Measurements from ENCODE around the gene TDP1. TPM values are rescaled to one million over a fixed set of nuclear protein-coding genes. Genes with fewer than 3 reads are reported as not detected.

Gene TDP1
- total RNA-seq, 2 experiments from 2014 or later = 92.9 to 99.6 TPM

DNA sequence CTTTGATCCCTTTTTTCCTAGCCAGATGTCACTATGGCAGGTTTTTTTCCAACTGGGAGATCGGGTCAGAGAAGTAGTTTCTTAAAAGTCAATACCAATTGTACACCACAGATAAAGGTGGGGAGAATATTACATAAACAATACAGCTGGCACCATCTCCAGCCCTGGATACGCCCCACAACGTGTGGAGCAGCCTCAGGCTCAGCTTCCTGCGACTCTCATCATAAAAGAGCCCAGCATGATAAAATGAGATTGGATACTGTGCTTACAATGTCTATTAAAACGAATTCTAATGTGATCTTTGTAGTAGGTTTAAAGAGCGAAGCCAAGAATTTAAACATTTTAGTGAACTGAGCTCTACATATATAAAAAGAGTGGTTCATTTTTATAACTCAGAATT, 22.7 kb upstream of the TDP1 start:
- ChIA-PET POLR2A (no interaction called here), CTCF (no interaction called here)

- POLR2A ChIA-PET = interaction anchor here (1.1 kb wide), 1 partner anchor 18 kb away, joined by 3 read pairs; the partner anchor contains the start of gene EFCAB11
- CTCF ChIA-PET = no interaction called here
Measured at GRCh38 chr14:89936654-89937185, 19.0 kb upstream of the TDP1 start.

DNA sequence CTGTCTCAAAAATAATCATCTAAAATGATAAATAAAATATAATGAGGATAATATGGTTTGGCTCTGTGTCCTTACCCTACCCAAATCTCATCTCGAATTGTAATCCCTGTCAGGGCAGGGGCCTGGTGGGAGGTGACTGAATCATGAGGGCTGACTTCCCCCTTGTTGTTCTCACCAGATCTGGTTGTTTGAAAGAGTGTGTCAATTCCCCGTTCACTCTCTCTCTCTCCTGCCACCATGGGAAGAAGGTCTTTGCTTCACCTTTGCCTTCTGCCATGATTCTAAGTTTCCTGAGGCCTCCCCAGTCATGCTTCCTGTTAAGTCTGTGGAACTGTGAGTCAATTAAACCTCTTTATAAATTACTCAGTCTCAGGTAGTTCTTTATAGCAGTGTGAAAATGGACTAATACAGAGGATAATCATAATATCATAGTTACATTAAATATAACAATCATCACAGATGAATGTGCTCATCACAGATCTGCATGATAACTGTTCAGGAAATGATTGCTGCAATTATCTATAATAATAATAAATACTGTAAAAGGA, 13.8 kb upstream of the TDP1 start:
- POLR2A ChIA-PET = no interaction called here
- CTCF ChIA-PET = interaction anchor here (0.9 to 1.6 kb wide), 3 partner anchors 10 to 293 kb away, joined by 3 to 8 read pairs (median 3); no protein-coding TSS in a partner anchor

- POLR2A ChIA-PET = interaction anchor here (1.2 kb wide), 1 partner anchor 9 kb away, joined by 5 read pairs; no protein-coding TSS in a partner anchor
- CTCF ChIA-PET = no interaction called here
Measured at GRCh38 chr14:89947344-89947743, 8.4 kb upstream of the TDP1 start.

DNA sequence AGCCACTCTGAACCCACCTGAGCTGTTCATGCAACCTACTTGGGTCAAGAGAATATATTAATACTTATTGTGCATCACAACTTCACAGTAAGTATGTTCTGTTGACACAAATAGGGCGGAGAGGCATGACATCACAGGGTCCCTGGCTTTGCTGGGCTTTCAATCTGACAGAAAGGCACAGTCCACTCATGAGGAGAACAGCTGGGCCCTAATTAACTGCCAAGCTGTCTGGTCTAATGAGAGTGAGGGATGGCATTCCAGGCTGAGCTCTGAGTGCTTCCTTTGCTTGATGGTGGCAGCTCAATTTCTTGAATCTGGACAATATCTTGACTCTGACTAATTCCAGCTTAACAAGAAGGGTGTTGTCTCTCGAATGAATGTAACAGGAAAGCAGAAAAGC, 3.2 kb upstream of the TDP1 start:
- CTCF ChIA-PET = interaction anchor here (0.7 to 0.9 kb wide), 2 partner anchors 11 to 26 kb away, joined by 3 to 4 read pairs; no protein-coding TSS in a partner anchor
- POLR2A ChIA-PET = interaction anchor here (0.6 kb wide), 1 partner anchor 848 kb away, joined by 5 read pairs; no protein-coding TSS in a partner anchor

GRCh38 chr14:89953602-89954001, 2.1 kb upstream of the TDP1 start:
- CTCF ChIA-PET = interaction anchor here (0.8 to 1.8 kb wide), 2 partner anchors 14 to 429 kb away, joined by 3 to 10 read pairs; no protein-coding TSS in a partner anchor
- POLR2A ChIA-PET = no interaction called here

- ChIA-PET POLR2A (interaction anchor here (1.6 kb wide), 1 partner anchor 18 kb away, joined by 3 read pairs; no protein-coding TSS in a partner anchor), CTCF (interaction anchor here (0.8 to 1.8 kb wide), 2 partner anchors 15 to 428 kb away, joined by 3 to 10 read pairs; no protein-coding TSS in a partner anchor)
Measured at GRCh38 chr14:89954070-89955021, 1.4 kb upstream of the TDP1 start, which contains the start of gene EFCAB11. Gene EFCAB11, minus strand, starts transcription at chr14:89954730. Its CDS starts 70 bp downstream, at chr14:89954660.

DNA sequence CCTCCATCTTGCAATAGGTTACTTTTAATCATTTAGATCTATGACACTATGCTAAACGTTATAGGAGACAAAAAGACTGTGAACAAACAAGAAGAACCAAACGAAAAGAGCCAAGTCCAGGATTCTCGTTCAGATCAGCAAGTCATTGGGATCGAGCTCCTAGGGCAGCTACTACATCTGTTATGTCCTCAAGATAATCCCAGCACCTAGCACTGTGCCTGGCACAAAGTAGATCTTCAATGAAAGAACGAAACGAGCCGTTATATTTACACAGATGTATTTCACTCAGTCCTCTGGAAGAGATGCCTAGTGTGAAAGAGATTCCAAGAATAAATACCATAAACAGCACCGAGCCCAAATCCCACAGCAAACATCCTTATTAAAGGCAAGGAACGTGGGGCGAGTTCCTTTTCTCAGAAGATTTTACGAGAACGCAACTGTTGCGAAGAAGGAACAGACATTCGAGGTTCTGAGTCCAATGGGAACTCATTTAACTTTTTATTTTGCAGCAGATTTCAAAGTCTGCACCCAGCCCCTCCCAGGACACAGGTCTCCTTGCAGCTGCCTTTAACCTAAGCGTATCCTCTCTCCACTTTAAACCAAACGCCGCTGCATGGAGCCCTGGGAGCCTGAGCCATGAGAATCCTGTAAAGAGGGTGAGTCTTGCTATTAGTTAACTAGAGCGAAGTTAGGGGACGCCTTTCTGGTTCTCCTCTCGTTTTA, 544 bp upstream of the TDP1 start:
- ChIA-PET CTCF (interaction anchor here (1.8 kb wide), 2 partner anchors 16 kb away, joined by 8 to 10 read pairs; no protein-coding TSS in a partner anchor), POLR2A (interaction anchor here (0.6 to 1.6 kb wide), 2 partner anchors 19 to 612 kb away, joined by 3 to 4 read pairs; no protein-coding TSS in a partner anchor)

DNA sequence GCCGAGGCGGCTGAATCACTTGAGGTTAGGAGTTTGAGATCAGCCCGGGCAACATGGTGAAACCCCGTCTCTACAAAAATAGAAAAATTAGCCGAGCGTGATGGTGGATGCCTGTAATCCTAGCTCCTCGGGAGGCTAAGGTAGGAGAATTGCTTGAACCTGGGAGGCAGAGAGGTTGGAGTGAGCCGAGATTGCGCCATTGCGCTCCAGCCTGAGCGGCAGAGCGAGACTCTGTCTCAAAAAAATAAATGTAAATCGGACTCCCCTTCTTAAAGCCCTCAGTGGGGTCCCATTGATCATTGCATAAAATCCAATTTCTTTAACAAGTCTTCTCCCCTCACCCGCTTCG, 908 bp downstream of the TDP1 start:
- ChIA-PET POLR2A (interaction anchor here (0.7 to 1.2 kb wide), 5 partner anchors 9 to 526 kb away, joined by 3 to 5 read pairs (median 4); no protein-coding TSS in a partner anchor), CTCF (interaction anchor here (1.8 kb wide), 1 partner anchor 18 kb away, joined by 8 read pairs; no protein-coding TSS in a partner anchor)

DNA sequence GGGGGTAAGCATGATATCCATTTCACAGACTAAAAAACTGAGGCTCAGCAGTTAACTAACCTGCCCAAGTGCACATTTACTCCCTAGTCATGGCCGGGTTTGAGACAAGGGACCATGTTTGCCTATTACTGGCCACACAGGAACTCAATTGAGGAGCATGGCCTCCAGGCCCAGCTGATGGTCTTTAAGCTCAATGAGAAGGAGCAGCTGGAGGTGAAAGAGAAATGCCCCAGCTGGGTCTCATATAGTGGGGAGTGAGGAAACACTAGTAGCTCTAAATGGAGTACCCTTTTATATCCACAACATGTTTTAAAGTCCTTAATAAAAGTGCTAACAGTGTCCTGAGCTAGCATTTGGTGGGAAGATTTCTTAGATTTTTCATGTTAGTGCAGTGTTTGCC, 1.6 kb downstream of the TDP1 start:
- ChIA-PET POLR2A (no interaction called here), CTCF (interaction anchor here (0.7 kb wide), 1 partner anchor 18 kb away, joined by 3 read pairs; no protein-coding TSS in a partner anchor)

- ChIA-PET CTCF (interaction anchor here (0.7 kb wide), 1 partner anchor 18 kb away, joined by 3 read pairs; no protein-coding TSS in a partner anchor), POLR2A (no interaction called here)
Measured at GRCh38 chr14:89957791-89958190, 2.1 kb downstream of the TDP1 start.

GRCh38 chr14:89958966-89959365, 3.2 kb downstream of the TDP1 start:
- POLR2A ChIA-PET = interaction anchor here (1.4 kb wide), 1 partner anchor 14 kb away, joined by 3 read pairs; no protein-coding TSS in a partner anchor
- CTCF ChIA-PET = interaction anchor here (1.8 kb wide), 1 partner anchor 20 kb away, joined by 5 read pairs; no protein-coding TSS in a partner anchor

DNA sequence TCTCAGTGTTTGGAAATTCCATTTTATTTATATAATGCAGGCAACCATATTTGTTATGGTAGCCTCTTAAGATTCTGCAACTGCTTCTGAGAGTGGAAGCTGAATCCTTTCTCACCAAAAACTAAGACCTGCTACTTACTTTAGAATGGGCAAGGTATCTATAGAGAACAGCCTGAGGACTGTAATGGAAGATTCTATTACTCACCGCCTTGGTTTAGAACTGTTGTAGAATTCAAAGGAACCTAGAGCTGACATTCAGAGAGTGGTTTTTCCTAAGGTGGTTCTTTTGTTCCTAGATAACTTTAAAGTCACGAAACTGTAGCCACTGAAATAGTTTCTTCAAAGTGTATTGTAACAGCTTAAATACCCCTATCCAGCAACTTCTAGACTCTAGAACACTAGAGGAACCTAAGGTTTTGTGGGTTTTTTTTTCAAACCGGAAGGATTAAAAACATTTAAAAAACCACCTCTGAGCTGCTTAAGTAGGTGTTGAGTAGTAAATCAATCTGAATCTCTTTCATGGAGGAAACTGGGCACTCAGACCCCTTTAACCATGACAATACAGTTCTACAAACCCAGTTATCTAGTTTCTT, 4.2 kb downstream of the TDP1 start:
- ChIA-PET POLR2A (interaction anchor here (1.4 kb wide), 1 partner anchor 13 kb away, joined by 3 read pairs; no protein-coding TSS in a partner anchor), CTCF (interaction anchor here (0.5 to 1.9 kb wide), 5 partner anchors 19 to 913 kb away, joined by 3 to 7 read pairs (median 3); partner anchors contain the start of gene PSMC1)

GRCh38 chr14:89960914-89961313, 5.2 kb downstream of the TDP1 start:
- POLR2A ChIA-PET = no interaction called here
- CTCF ChIA-PET = interaction anchor here (1.3 to 1.9 kb wide), 2 partner anchors 18 to 22 kb away, joined by 6 to 7 read pairs; no protein-coding TSS in a partner anchor

DNA sequence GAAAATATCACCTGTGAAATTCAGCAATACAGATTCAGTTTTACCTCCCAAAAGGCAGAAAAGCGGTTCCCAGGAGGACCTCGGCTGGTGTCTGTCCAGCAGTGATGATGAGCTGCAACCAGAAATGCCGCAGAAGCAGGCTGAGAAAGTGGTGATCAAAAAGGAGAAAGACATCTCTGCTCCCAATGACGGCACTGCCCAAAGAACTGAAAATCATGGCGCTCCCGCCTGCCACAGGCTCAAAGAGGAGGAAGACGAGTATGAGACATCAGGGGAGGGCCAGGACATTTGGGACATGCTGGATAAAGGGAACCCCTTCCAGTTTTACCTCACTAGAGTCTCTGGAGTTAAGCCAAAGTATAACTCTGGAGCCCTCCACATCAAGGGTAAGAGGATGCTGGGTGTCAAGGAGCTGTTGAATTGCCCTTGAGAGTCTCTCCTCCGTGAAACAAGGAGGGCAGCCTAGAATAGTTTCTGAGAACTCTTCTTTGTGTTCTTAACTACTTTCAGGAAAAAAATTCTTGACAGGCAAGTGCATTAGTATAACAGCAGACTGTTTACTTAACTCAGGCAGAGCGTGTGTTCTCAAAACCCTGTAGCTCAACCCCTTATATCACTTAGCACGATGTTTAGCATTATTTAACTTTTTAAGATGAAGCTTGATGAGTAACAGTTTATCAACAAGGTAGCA, 7.7 kb downstream of the TDP1 start:
- CTCF ChIA-PET = interaction anchor here (1.4 to 2.0 kb wide), 2 partner anchors 10 to 22 kb away, joined by 3 to 4 read pairs; no protein-coding TSS in a partner anchor

DNA sequence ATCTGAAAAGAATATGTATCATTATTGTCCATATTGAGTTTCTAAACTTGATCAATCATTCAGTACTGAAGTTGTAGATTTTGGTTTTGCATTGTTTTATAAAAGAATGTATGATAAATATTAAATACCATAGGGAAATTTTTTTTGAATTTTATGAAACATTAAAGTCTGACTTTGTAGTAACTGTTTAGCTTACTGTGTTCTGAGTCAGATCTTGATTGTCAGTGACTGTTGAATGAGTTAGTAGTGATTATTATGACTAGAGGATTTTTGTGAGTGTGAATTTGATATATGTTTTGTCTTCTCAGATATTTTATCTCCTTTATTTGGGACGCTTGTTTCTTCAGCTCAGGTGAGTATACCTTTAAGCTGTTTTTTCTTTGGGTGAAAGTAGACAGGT, 10.1 kb downstream of the TDP1 start:
- CTCF ChIA-PET = interaction anchor here (1.0 kb wide), 2 partner anchors 20 to 96 kb away, joined by 3 read pairs; partner anchors contain the start of gene KCNK13
- POLR2A ChIA-PET = no interaction called here

More for the DNA sequence above, 7.7 kb downstream of the TDP1 start:
- POLR2A ChIA-PET = no interaction called here

- POLR2A ChIA-PET = interaction anchor here (0.6 to 1.6 kb wide), 2 partner anchors 14 to 63 kb away, joined by 3 read pairs; no protein-coding TSS in a partner anchor
Measured at GRCh38 chr14:89973234-89973823, 17.6 kb downstream of the TDP1 start.

More at GRCh38 chr14:89973234-89973823, 17.6 kb downstream of the TDP1 start:
- CTCF ChIA-PET = interaction anchor here (0.7 to 1.8 kb wide), 6 partner anchors 10 to 1061 kb away, joined by 3 to 8 read pairs (median 4); no protein-coding TSS in a partner anchor
